IMR-90 (cell line): ENCODE results near the gene ASTN2. TPM values are rescaled to one million over a fixed set of nuclear protein-coding genes. Genes with fewer than 3 reads are reported as not detected.

Experiments used
- ATAC-seq: fragments of 200-7000 bp; cut with Tn5 transposase; 2 replicates; pipeline ENCODE4 v1.9.1; 2020; ENCODE audit warnings: low read depth, mild to moderate bottlenecking, moderate library complexity
- BruUV-seq: library from RNA; stranded (reverse); fragments of 400-500 nt; replicated peaks from 2 replicates; lab custom pipeline; 2021; lab: Mats Ljungman, UMichigan
- CTCF ChIA-PET: fragments of 300-600 bp; formaldehyde crosslinking; extraction: SDS; loops from one replicate; lab custom pipeline; 2021; ENCODE audit warnings: antibody characterized with exemption; lab: Yijun Ruan, JAX
- POLR2A ChIA-PET: fragments of 300-600 bp; sonication (Branson Sonifier 250); formaldehyde crosslinking; loops from one replicate; lab custom pipeline; 2022; ENCODE audit warnings: antibody characterized with exemption; ENCODE audit not compliant: unreplicated experiment; lab: Charles Lee
- DNase-seq: peaks from one replicate; pipeline ENCODE4 v3.0.0; 2013
- H2AFZ ChIP-seq: replicated peaks from 2 replicates; pipeline ENCODE3; 2013; ENCODE audit warnings: low read length, mild to moderate bottlenecking; ENCODE audit not compliant: poor library complexity
- H2AK5ac ChIP-seq: 2 replicates; pipeline ENCODE4 v1.6.1; 2013; ENCODE audit warnings: low read depth, low read length, inconsistent platforms
- H2AK9ac ChIP-seq: replicated peaks from 2 replicates; pipeline ENCODE3; 2013; ENCODE audit warnings: mild to moderate bottlenecking, low read depth, low read length, moderate library complexity; ENCODE audit not compliant: poor library complexity
- H2BK120ac ChIP-seq: 2 replicates; pipeline ENCODE4 v1.6.1; 2013; ENCODE audit warnings: low read depth, low read length, inconsistent platforms
- H2BK15ac ChIP-seq: 3 replicates; pipeline ENCODE4 v1.6.1; 2013; ENCODE audit warnings: low read depth, low read length, inconsistent platforms
- H2BK20ac ChIP-seq: 2 replicates; pipeline ENCODE4 v1.6.1; 2013; ENCODE audit warnings: low read depth, mild to moderate bottlenecking, inconsistent platforms, low read length, moderate library complexity
- H2BK5ac ChIP-seq: 2 replicates; pipeline ENCODE4 v1.6.1; 2013; ENCODE audit warnings: mild to moderate bottlenecking, low read depth, low read length, inconsistent platforms; ENCODE audit not compliant: poor library complexity, severe bottlenecking
- H3K14ac ChIP-seq: replicated peaks from 2 replicates; pipeline ENCODE4 v1.6.1; 2013; ENCODE audit warnings: low read depth, low read length, inconsistent platforms
- H3K18ac ChIP-seq: 2 replicates; pipeline ENCODE4 v1.6.1; 2013; ENCODE audit warnings: low read depth, low read length, control low read depth
- H3K23ac ChIP-seq: 2 replicates; pipeline ENCODE4 v1.6.1; 2013; ENCODE audit warnings: low read depth, low read length, inconsistent platforms
- H3K27ac ChIP-seq: 2 replicates; pipeline ENCODE4 v1.5.1; 2013; ENCODE audit warnings: mild to moderate bottlenecking, control low read depth, low read length; ENCODE audit not compliant: insufficient read depth
- H3K27me3 ChIP-seq: 2 replicates; pipeline ENCODE4 v1.6.1; 2013; ENCODE audit warnings: low read length; ENCODE audit not compliant: control insufficient read depth, insufficient read depth
- H3K36me3 ChIP-seq: 2 replicates; pipeline ENCODE4 v1.6.1; 2013; ENCODE audit warnings: low read length, mixed read lengths; ENCODE audit not compliant: control insufficient read depth, insufficient read depth
- H3K4ac ChIP-seq: 2 replicates; pipeline ENCODE4 v1.6.1; 2013; ENCODE audit warnings: low read depth, low read length, inconsistent platforms
- H3K4me1 ChIP-seq: 2 replicates; pipeline ENCODE4 v1.6.1; 2013; ENCODE audit warnings: low read length, mixed read lengths; ENCODE audit not compliant: control insufficient read depth, insufficient read depth
- H3K4me2 ChIP-seq: 2 replicates; pipeline ENCODE4 v1.6.1; 2013; ENCODE audit warnings: low read depth, mild to moderate bottlenecking, control low read depth, low read length, moderate library complexity
- H3K4me3 ChIP-seq: 2 replicates; pipeline ENCODE4 v1.5.1; 2013; ENCODE audit warnings: low read depth, mild to moderate bottlenecking, control low read depth, low read length, moderate library complexity; ENCODE audit not compliant: insufficient read depth
- H3K56ac ChIP-seq: 2 replicates; pipeline ENCODE4 v1.6.1; 2013; ENCODE audit warnings: low read length, inconsistent platforms; ENCODE audit not compliant: insufficient read depth; ENCODE audit errors: extremely low read depth
- H3K79me1 ChIP-seq, 2 experiments: 2 replicates each; pipeline ENCODE4 v1.6.1; 2013; ENCODE audit warnings: low read length in 2 of 2, inconsistent platforms in 1 of 2, low read depth in 1 of 2
- H3K9ac ChIP-seq: 2 replicates; pipeline ENCODE4 v1.6.1; 2013; ENCODE audit warnings: low read depth, low read length, control low read depth
- H3K9me1 ChIP-seq: 2 replicates; pipeline ENCODE4 v1.6.1; 2013; ENCODE audit warnings: low read length, inconsistent platforms; ENCODE audit not compliant: insufficient read depth
- H3K9me3 ChIP-seq: 2 replicates; pipeline ENCODE4 v1.6.1; 2013; ENCODE audit warnings: low read length; ENCODE audit not compliant: control insufficient read depth, insufficient read depth
- H4K20me1 ChIP-seq: 2 replicates; pipeline ENCODE4 v1.6.1; 2013; ENCODE audit warnings: low read length, inconsistent platforms; ENCODE audit not compliant: insufficient read depth
- H4K5ac ChIP-seq: 2 replicates; pipeline ENCODE4 v1.6.1; 2013; ENCODE audit warnings: mild to moderate bottlenecking, low read depth, low read length, control low read depth
- H4K8ac ChIP-seq, 2 experiments: 2 replicates each; pipeline ENCODE4 v1.6.1; 2013; ENCODE audit warnings: low read depth in 2 of 2, low read length in 2 of 2, control low read depth in 1 of 2, inconsistent platforms in 1 of 2
- H4K91ac ChIP-seq: 2 replicates; pipeline ENCODE4 v1.6.1; 2013; ENCODE audit warnings: low read depth, low read length, inconsistent platforms; ENCODE audit not compliant: insufficient read depth
- BHLHE40 ChIP-seq: fragments of 150-350 bp; IDR thresholded peaks from 2 replicates; pipeline ENCODE4 v1.6.1; 2016; ENCODE audit warnings: mild to moderate bottlenecking, low read depth, low read length
- CEBPB ChIP-seq: IDR thresholded peaks from 2 replicates; pipeline ENCODE4 v1.6.1; 2012; ENCODE audit warnings: low read depth, low read length, improper control_type of control experiment
- CHD1 ChIP-seq: IDR thresholded peaks from 2 replicates; pipeline ENCODE4 v1.6.1; 2012; ENCODE audit warnings: low read depth, low read length, improper control_type of control experiment
- CTCF ChIP-seq: conservative IDR thresholded peaks from 2 replicates; pipeline ENCODE4 v1.5.1; 2012; ENCODE audit warnings: mild to moderate bottlenecking, low read depth, low read length, improper control_type of control experiment
- ELK1 ChIP-seq: fragments of 150-350 bp; IDR thresholded peaks from 2 replicates; pipeline ENCODE4 v1.6.1; 2016; ENCODE audit warnings: low read depth, mild to moderate bottlenecking, low read length, moderate library complexity, borderline replicate concordance
- MAZ ChIP-seq: IDR thresholded peaks from 2 replicates; pipeline ENCODE4 v1.6.1; 2012; ENCODE audit warnings: low read depth, mild to moderate bottlenecking, low read length, improper control_type of control experiment, moderate library complexity, borderline replicate concordance
- MXI1 ChIP-seq: IDR thresholded peaks from 2 replicates; pipeline ENCODE4 v1.6.1; 2012; ENCODE audit warnings: low read depth, mild to moderate bottlenecking, low read length, moderate library complexity, borderline replicate concordance
- NFE2L2 ChIP-seq: fragments of 150-350 bp; IDR thresholded peaks from 2 replicates; pipeline ENCODE4 v1.6.1; 2016; ENCODE audit warnings: low read depth, mild to moderate bottlenecking, low read length
- RAD21 ChIP-seq: IDR thresholded peaks from 2 replicates; pipeline ENCODE4 v1.6.1; 2012; ENCODE audit warnings: low read length, improper control_type of control experiment
- RCOR1 ChIP-seq: IDR thresholded peaks from 2 replicates; pipeline ENCODE4 v1.6.1; 2012; ENCODE audit warnings: mild to moderate bottlenecking, low read length, improper control_type of control experiment; ENCODE audit not compliant: insufficient replicate concordance
- RFX5 ChIP-seq: IDR thresholded peaks from 2 replicates; pipeline ENCODE4 v1.8.0; 2012; ENCODE audit warnings: low read depth, mild to moderate bottlenecking, low read length, moderate library complexity
- USF2 ChIP-seq: fragments of 150-350 bp; IDR thresholded peaks from 2 replicates; pipeline ENCODE4 v1.6.1; 2017; ENCODE audit warnings: mild to moderate bottlenecking, antibody characterized with exemption, low read length, low read depth
- WGBS, 2 experiments: methylation state at CpG; one replicate each; pipeline versions ENCODE4 v1.1.5 to v1.1.7; 2013; ENCODE audit warnings: missing lambda C conversion rate in 2 of 2; ENCODE audit not compliant: insufficient read length in 1 of 2; ENCODE audit errors: extremely low coverage in 2 of 2; 5-methylcytosine and 5-hydroxymethylcytosine counted together
- dilution Hi-C: fragments of 300-500 bp; cut with HindIII; formaldehyde crosslinking; loops from one replicate; pipeline ENCODE4 v1.14.3; 2018; ENCODE audit warnings: low sequenced_read_pairs; ENCODE audit not compliant: unreplicated experiment
- in situ Hi-C: fragments of 300-500 bp; cut with MboI; formaldehyde crosslinking; loops from 3 replicates; pipeline ENCODE4 v1.14.3; 2019; ENCODE audit warnings: low sequenced_read_pairs, inconsistent platforms, mixed read lengths
- intact Hi-C: fragments of 100-400 bp; cut with micrococcal nuclease; formaldehyde crosslinking; loops from 2 replicates; pipeline ENCODE4 v1.10.0; 2022
- polyA plus RNA-seq, 3 experiments: library from polyadenylated mRNA; depleted of rRNA; stranded (reverse); fragments of >200 nt; gene quantifications; 2 replicates each; pipeline ENCODE4 v1.2.3, GENCODE V29; 2012; ENCODE audit warnings: low replicate concordance in 1 of 3
- total RNA-seq: library from RNA; depleted of rRNA; stranded (reverse); fragments of >200 nt; gene quantifications from 2 replicates; pipeline ENCODE4 v1.2.3, GENCODE V29; 2012

ASTN2 gene
- total and polyA plus RNA-seq, 2 of the 4 experiments (the other 2 are of a cell fraction): 3.8 to 6.8 TPM

- no CpG with 5 or more reads among the region's 1 CpG for WGBS, 2 experiments
- no peak for ATAC-seq
- H2AFZ ChIP-seq: no peak overlapping the region
- no peak overlapping the region for H3K27ac ChIP-seq
- H3K56ac ChIP-seq: no peak overlapping the region
- no peak overlapping the region for H4K8ac ChIP-seq
- no peak overlapping the region for H2BK20ac ChIP-seq
- in situ Hi-C loops (no loop called here), dilution Hi-C loops (no loop called here), intact Hi-C loops (no loop called here)
- H2BK120ac ChIP-seq: no peak overlapping the region
- CTCF ChIA-PET: no interaction called here
- POLR2A ChIA-PET: interaction anchor here (0.6 kb wide), 1 partner anchor 473 kb away, joined by 3 read pairs; no protein-coding TSS in a partner anchor
- H4K91ac ChIP-seq: no peak overlapping the region
- H2BK5ac ChIP-seq: no peak overlapping the region
- no peak overlapping the region for H3K4me3 ChIP-seq
- H3K9me1 ChIP-seq: no peaks in the 10 kb centered on the region
- H3K9me3 ChIP-seq: no peaks in the 10 kb centered on the region
- H3K36me3 ChIP-seq: no peaks in the 10 kb centered on the region; the same call in 1 of the 2 replicates
- no peak overlapping the region for H2BK15ac ChIP-seq
- no peak overlapping the region for H2AK5ac ChIP-seq
- H4K20me1 ChIP-seq: no peaks in the 10 kb centered on the region
- H3K4me1 ChIP-seq: no peaks in the 10 kb centered on the region
- BruUV-seq: no TSS peak
- no peak overlapping the region for H3K9ac ChIP-seq
- H3K23ac ChIP-seq: no peak overlapping the region
- TF ChIP-seq RAD21: no peak
- no peak for TF ChIP-seq MAZ
- no peak for TF ChIP-seq MXI1
- TF ChIP-seq USF2: no peak
- TF ChIP-seq ELK1: no peak
- TF ChIP-seq CEBPB: no peak
- no peak for TF ChIP-seq NFE2L2
- TF ChIP-seq CTCF: no peak
- TF ChIP-seq RFX5: no peak
- TF ChIP-seq BHLHE40: no peak
- no peak for TF ChIP-seq CHD1
- TF ChIP-seq RCOR1: no peak
- no peak overlapping the region for H3K14ac ChIP-seq
- H4K5ac ChIP-seq: no peak overlapping the region
- H3K4ac ChIP-seq: no peak overlapping the region
- H2AK9ac ChIP-seq: no peak overlapping the region
- DNase-seq: no peak
- no peaks in the 10 kb centered on the region for H3K79me1 ChIP-seq
- no peak overlapping the region for H3K4me2 ChIP-seq
- H3K18ac ChIP-seq: no peak overlapping the region
- no peaks in the 10 kb centered on the region for H3K27me3 ChIP-seq
Observed at GRCh38 chr9:116608064-116608463, 806.8 kb downstream of the ASTN2 start.
